ENCODE measurements around the gene TACO1. TPM values are rescaled to one million over a fixed set of nuclear protein-coding genes. Genes with fewer than 3 reads are reported as not detected.

TACO1 gene
- total and polyA plus RNA-seq, 2 of the 4 experiments (the other 2 are of a cell fraction): 6.5 to 28.8 TPM

GRCh38 chr17:63601439-63602371 lies 1.0 kb downstream of the TACO1 start (continued):
- no peak for TF ChIP-seq MXI1 (IDR thresholded peaks at IDR 0.05; ENCODE audit: borderline replicate concordance, low read depth, low read length)
- TF ChIP-seq RFX5 (IDR thresholded peaks at IDR 0.05; ENCODE audit: low read depth, low read length): no peak

GRCh38 chr17:63609816-63610573 lies 9.3 kb downstream of the TACO1 start:
- no peaks in the 10 kb centered on the region for H3K79me1 ChIP-seq (ENCODE audit: low read depth in 1 of 2, low read length in 2 of 2)
- H2BK20ac ChIP-seq (ENCODE audit: low read depth, low read length): no peak overlapping the region
- ATAC-seq (ENCODE audit: low read depth): no peak
- H3K9ac ChIP-seq (ENCODE audit: low read depth, low read length): no peak overlapping the region
- no peak overlapping the region for H2BK5ac ChIP-seq (ENCODE audit: low read depth, low read length, poor library complexity, severe bottlenecking)
- no peak overlapping the region for H4K8ac ChIP-seq (ENCODE audit: low read depth in 2 of 2, low read length in 2 of 2)
- ChIA-PET CTCF (no interaction called here), POLR2A (ENCODE audit: unreplicated experiment) (no interaction called here)
- no peak overlapping the region for H3K56ac ChIP-seq (ENCODE audit: extremely low read depth, insufficient read depth, low read length)
- H3K4ac ChIP-seq (ENCODE audit: low read depth, low read length): no peak overlapping the region
- H2AK5ac ChIP-seq (ENCODE audit: low read depth, low read length): no peak overlapping the region
- H3K27ac ChIP-seq (ENCODE audit: insufficient read depth, low read length): no peak overlapping the region
- H2BK120ac ChIP-seq (ENCODE audit: low read depth, low read length): no peak overlapping the region
- no peak overlapping the region for H3K4me2 ChIP-seq (ENCODE audit: low read depth, low read length)
- no peak overlapping the region for H3K23ac ChIP-seq (ENCODE audit: low read depth, low read length)
- H3K9me1 ChIP-seq (ENCODE audit: insufficient read depth, low read length): no peaks in the 10 kb centered on the region
- no peak for DNase-seq
- no peak overlapping the region for H2AFZ ChIP-seq (replicated peaks; ENCODE audit: low read length, poor library complexity)
- dilution Hi-C loops (cut with HindIII; ENCODE audit: low sequenced_read_pairs, unreplicated experiment): no loop called here
- intact Hi-C loops (cut with micrococcal nuclease): no loop called here
- no peak overlapping the region for H2AK9ac ChIP-seq (replicated peaks; ENCODE audit: low read depth, low read length, poor library complexity)
- in situ Hi-C loops (cut with MboI; ENCODE audit: low sequenced_read_pairs): loop anchor here (5.0 kb wide), 1 partner anchor 188 kb away; no protein-coding TSS in a partner anchor
- H3K4me1 ChIP-seq (ENCODE audit: control insufficient read depth, insufficient read depth, low read length): no peaks in the 10 kb centered on the region
- H3K27me3 ChIP-seq (ENCODE audit: control insufficient read depth, insufficient read depth, low read length): no peaks in the 10 kb centered on the region
- no peaks in the 10 kb centered on the region for H3K9me3 ChIP-seq (ENCODE audit: control insufficient read depth, insufficient read depth, low read length)
- H4K5ac ChIP-seq (ENCODE audit: low read depth, low read length): no peak overlapping the region
- no peak overlapping the region for H2BK15ac ChIP-seq (ENCODE audit: low read depth, low read length)
- no peak overlapping the region for H4K91ac ChIP-seq (ENCODE audit: insufficient read depth, low read depth, low read length)
- no TSS peak for BruUV-seq (replicated peaks)
- WGBS, 2 experiments (ENCODE audit: extremely low coverage in 2 of 2, insufficient read length in 1 of 2): no CpG with 5 or more reads among the region's 6 CpGs
- no peaks in the 10 kb centered on the region for H4K20me1 ChIP-seq (ENCODE audit: insufficient read depth, low read length)
- H3K14ac ChIP-seq (replicated peaks; ENCODE audit: low read depth, low read length): no peak overlapping the region
- peaks cover 32% of the 10 kb centered on the region for H3K36me3 ChIP-seq (ENCODE audit: control insufficient read depth, insufficient read depth, low read length)
- H3K18ac ChIP-seq (ENCODE audit: low read depth, low read length): no peak overlapping the region
- H3K4me3 ChIP-seq (ENCODE audit: insufficient read depth, low read depth, low read length): no peak overlapping the region
- no peak for TF ChIP-seq RAD21 (IDR thresholded peaks at IDR 0.05; ENCODE audit: low read length)
- TF ChIP-seq ELK1 (IDR thresholded peaks at IDR 0.05; ENCODE audit: borderline replicate concordance, low read depth, low read length): no peak
- no peak for TF ChIP-seq MAFK (IDR thresholded peaks at IDR 0.05; ENCODE audit: low read depth, low read length)
- TF ChIP-seq USF2 (IDR thresholded peaks at IDR 0.05; ENCODE audit: low read depth, low read length): no peak
- TF ChIP-seq FOS (IDR thresholded peaks at IDR 0.05; ENCODE audit: low read depth, low read length): no peak
- no peak for TF ChIP-seq MAZ (IDR thresholded peaks at IDR 0.05; ENCODE audit: borderline replicate concordance, low read depth, low read length)
- TF ChIP-seq RCOR1 (IDR thresholded peaks at IDR 0.05; ENCODE audit: insufficient replicate concordance, low read length): no peak
- TF ChIP-seq NFE2L2 (IDR thresholded peaks at IDR 0.05; ENCODE audit: low read depth, low read length): no peak
- TF ChIP-seq CEBPB (IDR thresholded peaks at IDR 0.05; ENCODE audit: low read depth, low read length): no peak
- no peak for TF ChIP-seq SMC3 (IDR thresholded peaks at IDR 0.05; ENCODE audit: low read depth, low read length)
- TF ChIP-seq BHLHE40 (IDR thresholded peaks at IDR 0.05; ENCODE audit: low read depth, low read length): no peak
- TF ChIP-seq CHD1 (IDR thresholded peaks at IDR 0.05; ENCODE audit: low read depth, low read length): no peak
